ENCODE results near the gene ECI2.

DNA sequence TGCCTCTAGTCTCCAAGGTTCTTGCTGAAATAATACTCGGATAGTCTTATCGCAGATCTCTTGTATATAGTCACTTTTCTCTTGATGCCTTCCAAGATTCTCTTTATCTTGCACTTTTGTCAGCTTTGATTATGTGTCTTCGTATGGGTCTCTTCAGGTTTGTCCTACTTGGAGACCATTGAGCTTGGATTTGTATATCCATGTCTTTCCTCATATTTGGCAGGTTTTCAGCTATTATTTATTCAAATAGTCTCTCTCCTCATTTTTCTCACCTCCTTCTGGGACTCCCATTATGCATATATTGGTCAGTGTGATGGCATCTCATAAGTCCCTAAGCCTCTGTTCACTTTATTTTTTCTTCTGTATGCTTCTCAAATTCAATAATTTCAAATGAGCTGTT is 23.0 kb downstream of the ECI2 start:
- TF ChIP-seq SNAPC5 (CRISPR knock-in tag; IDR thresholded peaks at IDR 0.05; ENCODE audit: borderline replicate concordance), result no peak
- TF ChIP-seq ATF7 (IDR thresholded peaks at IDR 0.05), result no peak
- no peak for TF ChIP-seq ATF7 (CRISPR knock-in tag; IDR thresholded peaks at IDR 0.05)
- TF ChIP-seq, protein P1, sequence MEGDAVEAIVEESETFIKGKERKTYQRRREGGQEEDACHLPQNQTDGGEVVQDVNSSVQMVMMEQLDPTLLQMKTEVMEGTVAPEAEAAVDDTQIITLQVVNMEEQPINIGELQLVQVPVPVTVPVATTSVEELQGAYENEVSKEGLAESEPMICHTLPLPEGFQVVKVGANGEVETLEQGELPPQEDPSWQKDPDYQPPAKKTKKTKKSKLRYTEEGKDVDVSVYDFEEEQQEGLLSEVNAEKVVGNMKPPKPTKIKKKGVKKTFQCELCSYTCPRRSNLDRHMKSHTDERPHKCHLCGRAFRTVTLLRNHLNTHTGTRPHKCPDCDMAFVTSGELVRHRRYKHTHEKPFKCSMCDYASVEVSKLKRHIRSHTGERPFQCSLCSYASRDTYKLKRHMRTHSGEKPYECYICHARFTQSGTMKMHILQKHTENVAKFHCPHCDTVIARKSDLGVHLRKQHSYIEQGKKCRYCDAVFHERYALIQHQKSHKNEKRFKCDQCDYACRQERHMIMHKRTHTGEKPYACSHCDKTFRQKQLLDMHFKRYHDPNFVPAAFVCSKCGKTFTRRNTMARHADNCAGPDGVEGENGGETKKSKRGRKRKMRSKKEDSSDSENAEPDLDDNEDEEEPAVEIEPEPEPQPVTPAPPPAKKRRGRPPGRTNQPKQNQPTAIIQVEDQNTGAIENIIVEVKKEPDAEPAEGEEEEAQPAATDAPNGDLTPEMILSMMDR (CRISPR knock-in tag; IDR thresholded peaks at IDR 0.05), result no peak
- no peak for TF ChIP-seq ZMYM3 (CRISPR knock-in tag; IDR thresholded peaks at IDR 0.05)
- no peak for TF ChIP-seq ARID3A (IDR thresholded peaks at IDR 0.05; ENCODE audit: low read depth, low read length)
- TF ChIP-seq ESRRA (CRISPR knock-in tag; IDR thresholded peaks at IDR 0.05; ENCODE audit: low read depth), result no peak
- TF ChIP-seq POLR2AphosphoS2 (IDR thresholded peaks at IDR 0.05; ENCODE audit: low read depth, low read length), result no peak
- no peak for TF ChIP-seq ZNF501 (CRISPR knock-in tag; IDR thresholded peaks at IDR 0.05)
- TF ChIP-seq POLR2AphosphoS5 (IDR thresholded peaks at IDR 0.05; ENCODE audit: low read depth, low read length), result no peak
- no peak for TF ChIP-seq SRSF1 (optimal IDR thresholded peaks at IDR 0.05; ENCODE audit: low read depth, low read length)
- no peak for TF ChIP-seq POLR2A (IDR thresholded peaks at IDR 0.05; ENCODE audit: insufficient read depth in 1 of 2, low read depth in 2 of 2, low read length in 2 of 2)
- TF ChIP-seq SSRP1 (CRISPR knock-in tag; IDR thresholded peaks at IDR 0.05), result no peak

Data from HepG2 (cell line).